ENCODE data around the gene AREL1.

DNA sequence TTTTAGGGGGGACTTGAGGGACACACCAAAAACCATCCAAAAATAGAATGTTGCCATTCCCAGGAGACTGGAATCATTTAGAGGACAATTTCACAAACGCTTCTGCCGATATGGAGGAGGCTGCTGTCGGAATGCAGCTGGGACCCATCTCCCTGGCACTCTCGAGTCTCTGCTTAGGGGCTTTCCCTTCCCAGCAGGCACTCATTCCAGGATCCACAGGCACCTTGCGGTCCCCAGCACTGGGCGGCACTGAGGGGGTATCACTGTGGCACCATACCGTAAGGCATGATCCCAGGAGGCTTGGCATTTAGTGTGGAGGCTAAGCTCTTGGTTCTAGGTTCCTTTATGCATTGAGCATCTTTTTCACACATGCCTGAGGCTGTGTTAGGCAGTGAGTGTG lies 64.3 kb downstream of the AREL1 start:
- TF ChIP-seq RAD21 (IDR thresholded peaks at IDR 0.05 in 1 of 2, conservative IDR thresholded peaks at IDR 0.05 in 1 of 2; ENCODE audit: low read depth in 2 of 2, low read length in 2 of 2) (no peak), YY1 (IDR thresholded peaks at IDR 0.05; ENCODE audit: low read depth, low read length) (no peak), EGR1 (IDR thresholded peaks at IDR 0.05; ENCODE audit: borderline replicate concordance, low read depth, low read length) (no peak), CEBPB (IDR thresholded peaks at IDR 0.05; ENCODE audit: low read depth, low read length) (no peak), SRF (IDR thresholded peaks at IDR 0.05; ENCODE audit: low read depth, low read length) (no peak), RNF2 (IDR thresholded peaks at IDR 0.05; ENCODE audit: borderline replicate concordance, low read depth, low read length, missing control alignments, poor library complexity, severe bottlenecking) (no peak), RFX5 (IDR thresholded peaks at IDR 0.05; ENCODE audit: borderline replicate concordance, low read depth, low read length) (no peak), POLR2A (IDR thresholded peaks at IDR 0.05; ENCODE audit: control extremely low read depth in 1 of 2, low read depth in 2 of 2, low read length in 2 of 2) (no peak), SP1 (IDR thresholded peaks at IDR 0.05; ENCODE audit: low read depth, low read length) (no peak), EZH2 (IDR thresholded peaks at IDR 0.05; ENCODE audit: low read depth, low read length, severe bottlenecking) (no peak)
- TF ChIP-seq, protein P1, sequence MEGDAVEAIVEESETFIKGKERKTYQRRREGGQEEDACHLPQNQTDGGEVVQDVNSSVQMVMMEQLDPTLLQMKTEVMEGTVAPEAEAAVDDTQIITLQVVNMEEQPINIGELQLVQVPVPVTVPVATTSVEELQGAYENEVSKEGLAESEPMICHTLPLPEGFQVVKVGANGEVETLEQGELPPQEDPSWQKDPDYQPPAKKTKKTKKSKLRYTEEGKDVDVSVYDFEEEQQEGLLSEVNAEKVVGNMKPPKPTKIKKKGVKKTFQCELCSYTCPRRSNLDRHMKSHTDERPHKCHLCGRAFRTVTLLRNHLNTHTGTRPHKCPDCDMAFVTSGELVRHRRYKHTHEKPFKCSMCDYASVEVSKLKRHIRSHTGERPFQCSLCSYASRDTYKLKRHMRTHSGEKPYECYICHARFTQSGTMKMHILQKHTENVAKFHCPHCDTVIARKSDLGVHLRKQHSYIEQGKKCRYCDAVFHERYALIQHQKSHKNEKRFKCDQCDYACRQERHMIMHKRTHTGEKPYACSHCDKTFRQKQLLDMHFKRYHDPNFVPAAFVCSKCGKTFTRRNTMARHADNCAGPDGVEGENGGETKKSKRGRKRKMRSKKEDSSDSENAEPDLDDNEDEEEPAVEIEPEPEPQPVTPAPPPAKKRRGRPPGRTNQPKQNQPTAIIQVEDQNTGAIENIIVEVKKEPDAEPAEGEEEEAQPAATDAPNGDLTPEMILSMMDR (IDR thresholded peaks at IDR 0.05; ENCODE audit: control extremely low read depth in 1 of 3, insufficient read depth in 1 of 3, low read depth in 1 of 3, low read length in 3 of 3): no peak
- TF ChIP-seq, protein P2, sequence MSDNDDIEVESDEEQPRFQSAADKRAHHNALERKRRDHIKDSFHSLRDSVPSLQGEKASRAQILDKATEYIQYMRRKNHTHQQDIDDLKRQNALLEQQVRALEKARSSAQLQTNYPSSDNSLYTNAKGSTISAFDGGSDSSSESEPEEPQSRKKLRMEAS (IDR thresholded peaks at IDR 0.05): no peak
